HG03039 (cell line): Measurements from ENCODE around the gene MSRB1.
"Not testable (repeated sequence)": the region's sequence is repeated elsewhere in the genome, so short reads cannot be mapped to it uniquely, and the experiment has no call there.

ENCODE experiments used
- ATAC-seq: cut with Tn5 transposase; IDR thresholded peaks from one replicate; pipeline ENCODE4 v1.9.1; 2021; ENCODE audit warnings: mild to moderate bottlenecking, moderate library complexity; ENCODE audit not compliant: unreplicated experiment

Gene MSRB1

GRCh38 chr16:1962161-1963153, 19.5 kb upstream of the MSRB1 start:
- ATAC-seq: not testable (repeated sequence)

DNA sequence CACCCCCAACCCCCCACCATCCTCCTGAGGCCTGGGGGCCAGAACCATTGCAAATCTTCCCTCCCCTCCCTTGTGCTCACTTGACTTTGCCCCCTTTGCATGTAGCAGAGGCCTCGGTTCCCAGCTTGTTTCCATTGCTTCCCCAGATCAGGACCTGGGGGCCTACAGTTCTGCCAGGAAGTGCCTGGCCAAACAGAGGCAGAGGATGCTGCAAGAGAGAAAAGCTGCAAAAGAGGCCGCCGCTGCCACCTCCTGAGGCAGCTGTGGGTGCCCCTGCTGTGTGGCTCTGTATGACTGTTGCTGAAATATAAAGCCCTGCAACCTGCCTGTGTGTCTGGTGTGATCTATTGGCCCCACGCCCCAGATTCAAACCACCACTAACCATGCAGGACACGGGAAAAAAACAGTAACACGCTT, 18.7 kb upstream of the MSRB1 start:
- no peak for ATAC-seq

DNA sequence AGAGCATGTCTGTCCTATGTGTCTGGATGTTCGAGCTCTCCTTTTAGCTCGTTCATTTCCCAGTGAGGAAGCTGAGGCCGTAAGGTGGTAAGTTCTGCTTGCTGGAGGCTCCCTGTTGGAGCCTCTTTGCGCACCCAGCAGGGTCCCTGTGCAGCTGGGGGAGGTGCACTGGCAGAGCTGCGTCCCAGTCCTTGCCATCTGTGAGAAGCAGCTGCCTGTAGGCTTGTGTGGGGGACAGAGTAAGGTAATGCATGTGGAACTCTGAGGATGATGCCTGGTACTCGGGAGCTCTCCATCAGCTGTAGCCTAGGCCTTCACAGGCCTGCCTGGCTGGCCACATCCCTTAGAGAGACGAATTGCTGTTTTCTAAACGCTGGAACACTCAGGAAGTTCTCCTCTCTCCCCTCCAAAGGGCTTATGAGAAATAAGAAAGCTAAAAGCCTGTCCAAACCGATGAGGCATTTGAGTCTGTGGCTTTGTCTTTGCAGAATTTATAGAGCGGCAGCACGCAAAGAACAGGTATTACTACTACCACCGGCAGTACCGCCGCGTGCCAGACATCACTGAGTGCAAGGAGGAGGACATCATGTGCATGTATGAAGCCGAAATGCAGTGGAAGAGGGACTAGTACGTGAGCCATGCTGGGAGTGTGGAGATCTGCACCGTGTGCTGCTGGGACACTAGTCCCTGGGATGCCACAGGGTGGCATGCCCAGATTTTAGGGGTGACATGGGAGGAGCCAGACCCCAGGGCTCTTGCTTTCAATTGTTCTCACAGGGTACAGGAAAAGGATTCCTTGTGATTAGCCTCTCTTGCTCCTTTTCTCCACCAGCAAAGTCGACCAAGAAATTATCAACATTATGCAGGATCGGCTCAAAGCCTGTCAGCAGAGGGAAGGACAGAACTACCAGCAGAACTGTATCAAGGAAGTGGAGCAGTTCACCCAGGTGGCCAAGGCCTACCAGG, 17.9 kb upstream of the MSRB1 start:
- no peak for ATAC-seq

- ATAC-seq: peak; percentile 63
Measured at GRCh38 chr16:1959269-1960039, 16.5 kb upstream of the MSRB1 start, which contains the start of gene NDUFB10. TSS of gene NDUFB10 (plus strand) at chr16:1959538. CDS start at chr16:1959625, 87 bp downstream.

- ATAC-seq: no peak
Measured at GRCh38 chr16:1958715-1959268, 15.8 kb upstream of the MSRB1 start.

DNA sequence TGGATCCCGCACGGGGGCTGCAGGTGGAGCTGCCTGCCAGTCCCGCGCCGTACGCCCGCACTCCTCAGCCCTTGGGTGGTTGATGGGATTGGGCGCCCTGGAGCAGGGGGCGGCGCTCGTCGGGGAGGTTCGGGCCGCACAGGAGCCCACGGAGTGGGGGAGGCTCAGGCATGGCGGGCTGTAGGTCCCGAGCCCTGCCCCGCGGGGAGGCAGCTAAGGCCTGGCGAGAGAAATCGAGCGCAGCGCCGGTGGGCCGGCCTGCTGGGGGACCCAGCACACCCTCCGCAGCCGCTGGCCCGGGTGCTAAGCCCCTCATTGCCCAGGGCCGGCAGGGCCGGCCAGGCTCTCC, 15.1 kb upstream of the MSRB1 start:
- ATAC-seq: not testable (repeated sequence)

DNA sequence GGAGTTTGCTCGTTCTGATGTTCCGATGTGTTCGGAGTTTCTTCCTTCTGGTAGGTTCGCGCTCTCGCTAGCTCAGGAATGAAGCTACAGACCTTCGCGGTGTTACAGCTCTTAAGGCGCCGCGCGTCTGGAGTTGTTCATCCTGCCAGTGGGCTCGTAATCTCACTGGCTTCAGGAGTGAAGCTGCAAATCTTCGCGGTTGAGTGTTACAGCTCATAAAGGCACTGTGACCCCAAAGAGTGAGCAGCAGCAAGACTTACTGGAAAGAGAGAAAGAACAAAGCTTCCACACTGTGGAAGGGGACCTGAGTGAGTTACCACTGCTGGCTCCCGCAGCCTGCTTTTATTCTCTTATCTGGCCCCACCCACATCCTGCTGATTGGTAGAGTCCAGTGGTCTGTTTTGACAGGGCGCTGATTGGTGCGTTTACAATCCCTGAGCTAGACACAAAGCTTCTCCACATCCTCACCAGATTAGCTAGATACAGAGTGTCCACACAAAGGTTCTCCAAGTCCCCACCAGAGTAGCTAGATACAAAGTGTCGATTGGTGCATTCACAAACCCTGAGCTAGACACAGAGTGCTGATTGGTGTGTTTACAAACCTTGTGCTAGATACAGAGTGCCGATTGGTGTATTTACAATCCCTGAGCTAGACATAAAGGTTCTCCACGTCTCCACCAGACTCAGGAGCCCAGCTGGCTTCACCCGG, 14.6 kb upstream of the MSRB1 start:
- ATAC-seq: not testable (repeated sequence)

GRCh38 chr16:1953734-1954133, 10.7 kb upstream of the MSRB1 start:
- ATAC-seq: no peak

GRCh38 chr16:1950559-1950958, 7.6 kb upstream of the MSRB1 start:
- no peak for ATAC-seq

DNA sequence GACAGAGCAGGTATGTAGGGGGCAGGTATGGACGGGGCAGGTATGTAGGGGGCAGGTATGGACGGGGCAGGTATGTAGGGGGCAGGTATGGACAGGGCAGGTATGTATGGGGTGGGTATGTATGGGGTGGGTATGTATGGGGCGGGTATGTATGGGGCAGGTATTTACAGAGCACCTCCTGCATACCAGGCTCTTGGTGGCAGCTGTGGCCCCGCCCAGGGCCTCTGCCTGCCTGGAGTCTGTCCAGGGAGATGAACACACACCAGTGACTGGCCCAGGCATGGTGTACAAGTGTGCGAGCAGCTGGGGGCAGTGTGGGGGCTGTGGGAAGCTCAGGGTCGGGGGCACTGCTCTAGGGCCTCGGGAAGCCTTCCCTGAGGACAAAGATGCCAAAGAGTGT, 7.0 kb upstream of the MSRB1 start:
- ATAC-seq: no peak

DNA sequence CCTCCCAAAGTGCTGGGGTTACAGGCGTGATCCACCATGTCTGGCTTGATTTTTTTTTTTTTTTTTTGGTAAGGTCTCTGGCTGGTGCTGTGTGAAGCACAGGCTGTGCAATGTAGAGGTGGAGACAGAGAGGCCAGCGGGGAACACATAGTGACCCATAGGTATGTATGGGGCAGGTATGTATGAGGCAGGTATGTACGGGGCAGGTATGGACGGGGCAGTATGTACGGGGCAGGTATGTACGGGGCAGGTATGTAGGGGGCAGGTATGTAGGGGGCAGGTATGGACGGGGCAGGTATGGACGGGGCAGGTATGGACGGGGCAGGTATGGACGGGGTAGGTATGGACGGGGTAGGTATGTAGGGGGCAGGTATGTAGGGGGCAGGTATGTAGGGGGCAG, 6.5 kb upstream of the MSRB1 start:
- no peak for ATAC-seq

DNA sequence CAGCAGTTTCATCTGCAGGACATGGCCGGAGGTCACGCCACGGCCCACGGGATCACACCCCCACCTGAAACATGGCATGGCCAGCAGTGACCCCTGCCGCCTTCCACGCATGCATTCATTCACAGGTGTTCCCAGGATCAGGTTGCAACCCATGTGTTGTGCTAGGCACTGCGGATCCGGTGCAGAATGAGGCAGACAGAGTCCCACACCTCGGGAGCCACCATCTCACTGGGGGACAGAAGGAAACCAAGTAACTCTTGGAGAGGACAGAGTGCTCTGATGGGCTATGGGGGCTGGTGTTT, 4.3 kb upstream of the MSRB1 start:
- ATAC-seq: no peak

DNA sequence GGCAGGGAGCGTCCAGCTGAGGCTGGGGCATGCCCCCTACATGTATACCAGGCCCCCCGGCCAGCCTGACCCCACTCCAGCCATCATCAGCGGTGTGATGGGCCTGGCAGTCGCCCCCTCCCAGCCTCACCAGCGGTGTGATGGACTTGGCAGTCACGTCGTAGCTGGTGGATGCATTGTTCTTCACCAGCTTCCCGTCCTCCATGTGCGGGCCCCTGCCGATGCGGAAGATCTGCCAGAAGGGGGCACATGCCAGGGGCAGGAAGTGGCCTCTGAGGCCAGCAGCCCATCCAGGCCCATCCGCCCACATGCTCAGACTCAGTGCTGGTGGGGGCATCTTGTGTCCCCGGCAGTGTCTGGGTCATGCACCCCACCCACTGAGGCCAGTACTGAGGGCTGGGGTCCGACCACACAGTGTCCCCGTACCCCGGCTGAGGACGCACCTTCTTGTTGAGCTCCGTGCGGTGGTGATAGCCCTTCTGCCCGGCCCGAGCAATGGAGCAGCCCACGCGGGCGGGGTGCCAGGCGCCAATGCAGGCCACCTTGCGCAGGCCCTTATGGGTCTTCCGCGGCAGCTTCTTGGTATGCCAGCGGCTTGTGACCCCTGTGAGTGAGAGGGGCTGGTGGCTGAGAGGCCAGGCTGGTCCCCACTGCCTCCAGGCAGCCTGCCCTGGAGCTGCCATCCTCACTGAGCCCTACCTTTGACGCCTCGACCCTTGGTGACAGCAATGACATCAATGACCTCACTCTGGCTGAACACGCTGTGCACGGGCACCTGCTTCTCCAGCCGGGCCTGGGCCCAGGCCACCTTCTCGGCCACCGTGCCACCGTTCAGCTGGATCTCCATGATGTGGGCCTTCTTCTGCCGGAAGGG, 3.7 kb upstream of the MSRB1 start:
- ATAC-seq: no peak

DNA sequence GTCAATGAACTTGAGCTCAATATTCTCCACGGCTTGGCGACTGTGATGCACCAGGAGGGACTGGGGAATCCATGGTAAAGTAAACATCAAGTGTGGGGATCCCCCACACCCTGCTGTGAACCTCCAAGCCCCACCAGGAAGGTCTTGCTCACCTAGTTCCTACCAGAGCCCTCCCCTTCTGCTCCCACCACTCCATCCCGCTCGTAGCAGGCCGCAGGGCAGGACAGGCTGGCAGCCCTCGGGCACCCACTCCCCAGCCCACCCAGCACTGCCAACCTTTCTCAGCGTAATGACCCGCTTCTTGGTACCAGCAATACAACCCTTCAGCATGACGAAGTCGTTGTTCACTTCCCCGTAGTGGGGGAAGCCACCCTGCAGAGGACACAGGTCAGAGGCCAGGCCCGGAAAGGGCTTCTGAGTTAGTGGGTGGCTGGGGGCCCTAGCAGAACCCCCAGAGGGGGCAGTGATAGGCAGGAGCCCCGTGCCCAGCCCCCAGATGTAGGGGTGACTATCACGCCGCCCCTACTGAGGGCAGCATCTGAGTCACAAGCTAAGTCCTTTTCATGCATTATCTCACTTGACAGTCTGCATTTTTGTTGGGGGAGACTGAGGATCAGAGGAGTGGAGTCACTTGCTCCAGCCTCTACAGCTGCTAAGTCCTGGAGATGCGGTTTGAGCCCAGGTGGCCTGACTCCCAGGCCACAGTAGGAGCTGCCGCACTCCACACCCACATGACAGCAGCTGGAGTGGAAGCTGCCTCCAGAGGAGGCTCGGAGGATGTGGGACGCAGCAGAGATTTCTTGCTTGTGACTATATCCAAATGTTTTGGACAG, 2.8 kb upstream of the MSRB1 start:
- no peak for ATAC-seq

DNA sequence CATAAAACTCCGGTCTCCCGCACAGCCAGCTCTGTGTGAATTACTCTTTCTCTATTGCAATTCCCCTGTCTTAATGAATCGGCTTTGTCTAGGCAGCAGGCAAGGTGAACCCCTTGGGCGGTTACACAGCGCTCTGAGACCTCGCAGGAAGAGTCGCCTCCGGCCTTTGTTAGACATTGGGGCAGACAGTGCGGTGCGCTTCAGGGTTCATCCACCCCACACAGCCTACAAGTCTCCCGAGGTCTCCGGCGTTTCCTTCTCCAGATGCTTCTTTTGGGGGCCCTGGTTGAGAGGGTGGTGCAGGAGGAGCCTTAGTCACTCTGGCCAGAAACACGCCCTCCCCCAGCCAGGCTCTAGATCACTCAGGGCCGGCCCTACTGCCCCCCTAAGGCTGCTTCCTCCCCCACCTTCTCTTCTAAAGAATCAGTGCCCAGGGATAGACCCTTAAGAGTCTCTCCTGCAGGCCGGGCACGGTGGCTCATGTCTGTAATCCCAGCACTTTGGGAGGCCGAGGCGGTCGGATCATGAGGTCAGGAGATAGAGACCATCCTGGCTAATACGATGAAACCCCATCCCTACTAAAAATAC, 1.7 kb upstream of the MSRB1 start:
- no peak for ATAC-seq

GRCh38 chr16:1942047-1942809, 771 bp downstream of the MSRB1 start:
- ATAC-seq: no peak
